ENCODE data around the gene TAC4. TPM values are rescaled to one million over a fixed set of nuclear protein-coding genes. Genes with fewer than 3 reads are reported as not detected.

Gene TAC4
- total and polyA plus RNA-seq, 4 donors = not detected

DNA sequence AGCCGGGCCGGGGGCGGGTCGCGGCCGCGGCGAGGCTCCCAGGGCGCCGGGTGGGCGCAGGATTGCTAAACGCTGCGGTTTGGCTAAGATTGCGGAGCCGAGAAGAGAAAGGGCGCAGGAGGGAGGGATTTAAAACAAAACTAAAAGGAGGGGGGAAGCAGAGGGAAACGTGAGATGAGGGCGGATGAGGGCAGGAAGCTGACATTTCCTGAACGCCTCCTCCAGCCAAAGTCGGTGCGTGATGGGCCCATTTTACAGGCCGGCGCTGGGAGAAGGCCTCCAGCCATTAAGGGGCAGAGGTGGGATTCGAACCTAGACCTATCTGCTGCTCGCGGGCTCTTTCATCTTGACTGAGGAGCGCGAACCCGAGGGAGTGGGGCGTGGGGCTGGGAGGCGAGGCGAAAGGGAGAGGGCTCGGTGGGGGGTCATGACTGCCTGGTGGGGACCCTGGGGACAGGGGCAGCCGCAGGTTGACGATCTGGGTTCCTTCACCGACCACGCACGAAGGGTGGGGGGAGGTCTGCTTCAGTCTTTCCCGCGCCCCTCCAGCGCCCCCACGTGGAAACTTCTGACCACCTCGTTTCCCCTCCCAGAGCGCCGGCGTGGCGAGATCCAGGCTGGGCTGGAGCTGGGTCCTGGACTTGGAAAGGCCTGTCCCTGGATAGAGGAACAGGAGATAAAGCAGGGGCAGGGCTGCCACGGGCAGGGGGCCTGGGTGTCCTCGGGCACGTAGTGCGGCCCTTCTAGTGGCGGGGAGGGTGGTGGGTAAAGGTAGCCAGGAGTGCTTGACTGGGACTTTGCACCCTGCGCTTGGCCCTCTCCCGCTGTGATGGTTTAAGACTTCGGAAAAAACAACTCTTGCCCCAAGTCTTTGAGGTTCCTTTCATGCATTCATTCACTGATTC, 3.8 kb upstream of the TAC4 start:
- intact Hi-C loops (cut with DNase I) = loop anchor here (2.0 to 5.0 kb wide), 3 partner anchors 143 to 284 kb away; no protein-coding TSS in a partner anchor
- Histone ChIP-seq H3K4me1 (ENCODE audit: control insufficient read depth in 1 of 2, insufficient read depth in 2 of 2, low read length in 2 of 2) (no peaks in the 10 kb centered on the region), H3K9me3 (ENCODE audit: control insufficient read depth, low read length) (no peaks in the 10 kb centered on the region), H3K4me3 (ENCODE audit: low read length in 2 of 2) (peak overlapping the region; percentile 64 to 84), H3K27me3 (ENCODE audit: control insufficient read depth in 1 of 2, insufficient read depth in 2 of 2, low read length in 1 of 2) (no peaks in the 10 kb centered on the region), H3K27ac (ENCODE audit: low read depth in 1 of 2, low read length in 2 of 2) (no peak overlapping the region), H3K36me3 (ENCODE audit: control insufficient read depth in 1 of 2, insufficient read depth in 2 of 2, low read length in 1 of 2) (no peaks in the 10 kb centered on the region)
- DNase-seq = peak; percentile 89 to 95
- ATAC-seq (ENCODE audit: low FRiP score) = peak; percentile 85
- 5 to 6% methylated on average over 50 to 55 of the region's 55 CpGs for WGBS, 2 donors

DNA sequence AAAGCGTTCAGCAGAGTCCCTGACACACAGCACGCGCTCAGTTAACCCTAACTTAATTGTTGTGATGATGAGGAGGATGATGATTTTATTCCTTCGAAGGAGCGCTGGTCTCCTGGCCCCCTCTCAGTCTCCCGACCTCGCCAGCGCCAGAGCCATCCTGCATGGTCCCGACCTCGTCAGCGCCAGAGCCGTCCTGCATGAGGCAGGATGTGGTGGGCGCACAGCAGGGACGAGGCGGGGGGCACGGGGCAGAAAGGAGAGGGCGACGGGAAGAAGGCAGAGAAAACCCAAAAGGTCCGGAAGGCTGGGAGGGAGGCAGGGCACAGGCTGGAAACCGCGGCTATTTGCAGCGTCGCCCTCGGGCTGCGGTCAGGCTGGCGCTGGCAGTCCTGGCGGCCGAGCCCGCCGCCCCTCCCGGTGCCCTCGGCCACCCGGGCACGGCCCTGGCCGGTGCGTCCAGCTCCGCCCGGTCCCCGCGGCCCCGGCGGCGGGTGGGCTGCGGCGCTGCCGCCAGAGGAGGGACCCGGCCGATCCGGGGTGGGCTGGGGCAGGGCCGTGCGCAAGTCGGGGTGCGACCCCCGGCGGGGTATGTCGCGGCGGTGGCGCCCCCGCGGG, 3.0 kb upstream of the TAC4 start:
- Histone ChIP-seq H3K27ac (ENCODE audit: low read depth in 1 of 2, low read length in 2 of 2) (no peak overlapping the region), H3K4me1 (ENCODE audit: control insufficient read depth in 1 of 2, insufficient read depth in 2 of 2, low read length in 2 of 2) (no peaks in the 10 kb centered on the region), H3K27me3 (ENCODE audit: control insufficient read depth in 1 of 2, insufficient read depth in 2 of 2, low read length in 1 of 2) (no peaks in the 10 kb centered on the region), H3K36me3 (ENCODE audit: control insufficient read depth in 1 of 2, insufficient read depth in 2 of 2, low read length in 1 of 2) (no peaks in the 10 kb centered on the region), H3K4me3 (ENCODE audit: low read length in 2 of 2) (peak overlapping the region; percentile 64 to 84), H3K9me3 (ENCODE audit: control insufficient read depth, low read length) (no peaks in the 10 kb centered on the region)
- 3% methylated on average over 51 to 61 of the region's 61 CpGs for WGBS, 2 donors
- DNase-seq (peak in 1 of 2 donors; percentile 62), ATAC-seq (ENCODE audit: low FRiP score) (peak; percentile 72)
- intact Hi-C loops (cut with DNase I) = loop anchor here (2.0 to 5.0 kb wide), 3 partner anchors 142 to 284 kb away; no protein-coding TSS in a partner anchor

DNA sequence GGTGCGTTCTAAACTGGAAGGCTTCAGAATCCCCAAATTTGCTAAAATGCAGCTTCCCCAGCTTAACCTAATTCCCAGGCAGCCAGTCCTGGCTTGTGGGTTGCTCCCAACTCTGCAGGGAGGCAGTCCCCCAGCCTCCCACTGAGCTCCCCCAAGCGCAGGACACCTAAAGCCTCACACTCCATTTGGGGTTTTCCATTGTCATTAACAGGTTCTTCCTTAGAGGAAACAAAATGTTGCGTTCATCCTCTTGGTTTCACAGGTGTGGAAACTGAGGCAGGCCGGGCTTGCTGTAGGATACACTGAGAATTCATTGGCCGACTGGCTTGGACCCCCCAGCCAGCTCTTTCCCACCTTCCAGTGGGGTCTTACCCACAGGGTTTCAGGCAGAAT, 2.3 kb upstream of the TAC4 start:
- Histone ChIP-seq H3K4me1 (ENCODE audit: control insufficient read depth in 1 of 2, insufficient read depth in 2 of 2, low read length in 2 of 2) (no peaks in the 10 kb centered on the region), H3K27ac (ENCODE audit: low read depth in 1 of 2, low read length in 2 of 2) (no peak overlapping the region), H3K9me3 (ENCODE audit: control insufficient read depth, low read length) (no peaks in the 10 kb centered on the region), H3K36me3 (ENCODE audit: control insufficient read depth in 1 of 2, insufficient read depth in 2 of 2, low read length in 1 of 2) (no peaks in the 10 kb centered on the region), H3K4me3 (ENCODE audit: low read length in 2 of 2) (no peak overlapping the region), H3K27me3 (ENCODE audit: control insufficient read depth in 1 of 2, insufficient read depth in 2 of 2, low read length in 1 of 2) (no peaks in the 10 kb centered on the region)
- peak in 1 of 2 donors; percentile 30 for DNase-seq
- ATAC-seq (ENCODE audit: low FRiP score) = no peak
- intact Hi-C loops (cut with DNase I) = loop anchor here (2.0 to 5.0 kb wide), 3 partner anchors 141 to 283 kb away; no protein-coding TSS in a partner anchor
- 91% methylated on average over 5 of the region's 5 CpGs for WGBS, 2 donors

DNA sequence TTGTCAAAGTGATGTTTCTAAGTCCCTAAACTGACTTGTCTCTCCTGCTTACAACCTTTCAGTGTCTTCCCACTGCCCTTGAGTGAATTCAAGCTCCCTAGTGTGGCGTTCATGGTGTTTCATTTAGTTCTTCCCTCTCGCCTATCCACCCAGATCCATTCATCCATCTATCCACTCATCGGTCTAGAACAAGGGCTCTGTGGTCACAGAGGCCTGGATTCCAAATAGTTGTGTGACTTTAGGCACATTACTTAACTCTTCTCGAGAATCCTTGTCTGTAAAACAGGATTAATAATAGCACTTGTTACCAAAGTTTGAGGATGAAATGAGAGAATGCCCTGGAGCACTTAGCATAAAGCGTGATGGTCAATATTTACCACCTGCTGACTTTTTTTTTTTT, 870 bp upstream of the TAC4 start:
- intact Hi-C loops (cut with DNase I) = loop anchor here (5.0 kb wide), 2 partner anchors 61 to 141 kb away; partner anchors contain the start of genes KAT7 (in 1 of the 2) and SLC35B1 (in 1 of the 2)
- no peak overlapping the region for H3K4me3 ChIP-seq (ENCODE audit: low read length in 2 of 2)
- WGBS, 2 donors = 91 to 93% methylated on average over 5 of the region's 5 CpGs
- H3K9me3 ChIP-seq (ENCODE audit: control insufficient read depth, low read length) = no peaks in the 10 kb centered on the region
- ATAC-seq (ENCODE audit: low FRiP score) (no peak), DNase-seq (no peak)
- no peaks in the 10 kb centered on the region for H3K27me3 ChIP-seq (ENCODE audit: control insufficient read depth in 1 of 2, insufficient read depth in 2 of 2, low read length in 1 of 2)
- peaks cover 0 to 2% of the 10 kb centered on the region in 2 donors for H3K4me1 ChIP-seq (ENCODE audit: control insufficient read depth in 1 of 2, insufficient read depth in 2 of 2, low read length in 2 of 2)
- H3K36me3 ChIP-seq (ENCODE audit: control insufficient read depth in 1 of 2, insufficient read depth in 2 of 2, low read length in 1 of 2) = no peaks in the 10 kb centered on the region
- no peak overlapping the region for H3K27ac ChIP-seq (ENCODE audit: low read depth in 1 of 2, low read length in 2 of 2)

DNA sequence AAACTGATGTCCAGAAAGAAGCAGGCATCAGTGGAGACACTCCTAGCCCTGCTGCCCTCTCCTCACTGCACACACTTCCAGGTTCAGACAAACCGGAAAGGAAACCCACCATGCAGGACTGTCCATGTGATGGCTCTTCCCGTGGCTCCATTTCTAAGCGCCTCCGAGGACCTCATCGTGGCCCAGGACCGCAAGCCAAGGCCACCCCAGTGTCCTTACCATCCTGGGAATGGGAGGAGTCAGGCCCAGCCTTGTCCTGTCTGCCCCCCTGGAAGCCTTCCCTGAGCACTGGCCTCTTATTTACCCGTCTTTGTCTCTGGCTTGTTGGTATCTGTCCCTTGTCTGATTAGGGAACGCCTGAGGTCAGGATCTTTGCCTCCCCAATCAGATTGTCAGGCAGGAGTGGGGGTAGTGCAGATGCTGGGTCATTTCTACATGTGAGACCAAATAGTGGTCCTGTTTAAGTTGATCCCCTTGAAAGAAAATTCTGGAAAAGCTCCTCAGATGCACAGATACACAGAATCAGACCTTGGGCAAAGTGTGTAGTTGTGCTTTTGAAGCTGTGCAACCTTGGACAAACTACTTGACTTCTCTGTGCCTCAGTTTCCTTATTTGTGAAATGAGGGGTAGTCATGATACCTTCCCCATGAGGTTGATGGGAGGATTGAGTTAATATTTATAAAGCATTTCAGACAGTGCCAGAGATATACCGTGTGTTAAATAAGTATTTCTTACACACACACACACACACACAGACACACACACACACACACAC, 744 bp downstream of the TAC4 start:
- no peaks in the 10 kb centered on the region for H3K27me3 ChIP-seq (ENCODE audit: control insufficient read depth in 1 of 2, insufficient read depth in 2 of 2, low read length in 1 of 2)
- peaks cover 0 to 2% of the 10 kb centered on the region in 2 donors for H3K4me1 ChIP-seq (ENCODE audit: control insufficient read depth in 1 of 2, insufficient read depth in 2 of 2, low read length in 2 of 2)
- no peak overlapping the region for H3K27ac ChIP-seq (ENCODE audit: low read depth in 1 of 2, low read length in 2 of 2)
- intact Hi-C loops (cut with DNase I) = loop anchor here (5.0 kb wide), 2 partner anchors 60 to 140 kb away; partner anchors contain the start of genes KAT7 (in 1 of the 2) and SLC35B1 (in 1 of the 2)
- ATAC-seq (ENCODE audit: low FRiP score) = no peak
- WGBS, 2 donors = 87 to 90% methylated on average over 9 of the region's 9 CpGs
- no peak overlapping the region for H3K4me3 ChIP-seq (ENCODE audit: low read length in 2 of 2)
- no peaks in the 10 kb centered on the region for H3K36me3 ChIP-seq (ENCODE audit: control insufficient read depth in 1 of 2, insufficient read depth in 2 of 2, low read length in 1 of 2)
- peak in 1 of 2 donors; percentile 45 for DNase-seq
- H3K9me3 ChIP-seq (ENCODE audit: control insufficient read depth, low read length) = no peaks in the 10 kb centered on the region

DNA sequence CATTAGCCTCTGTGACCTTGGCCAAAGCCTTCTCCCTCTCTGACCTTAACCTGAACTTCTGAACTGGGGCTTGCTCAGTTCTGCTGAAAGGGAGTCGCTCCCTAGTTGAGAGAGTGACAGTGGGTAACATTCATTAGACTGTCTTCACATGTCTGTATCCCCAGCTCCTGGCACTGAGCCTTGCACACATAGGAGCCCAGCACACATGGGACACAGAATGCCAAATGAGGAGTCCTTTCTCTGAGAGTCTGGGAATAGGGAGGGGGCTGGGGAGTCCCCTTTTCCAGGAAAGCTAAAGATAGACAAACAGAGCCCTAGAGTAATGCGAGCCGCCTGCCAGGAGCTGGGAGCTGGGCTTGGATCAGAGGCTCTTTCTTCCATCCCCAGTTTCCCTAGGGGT, 2.5 kb downstream of the TAC4 start:
- H3K4me1 ChIP-seq (ENCODE audit: control insufficient read depth in 1 of 2, insufficient read depth in 2 of 2, low read length in 2 of 2) = peaks cover 0 to 2% of the 10 kb centered on the region in 2 donors
- H3K27ac ChIP-seq (ENCODE audit: low read depth in 1 of 2, low read length in 2 of 2) = peak overlapping the region in 1 of 2 donors; percentile 18
- H3K27me3 ChIP-seq (ENCODE audit: control insufficient read depth in 1 of 2, insufficient read depth in 2 of 2, low read length in 1 of 2) = no peaks in the 10 kb centered on the region
- DNase-seq = peak in 1 of 2 donors; percentile 73
- H3K36me3 ChIP-seq (ENCODE audit: control insufficient read depth in 1 of 2, insufficient read depth in 2 of 2, low read length in 1 of 2) = no peaks in the 10 kb centered on the region
- intact Hi-C loops (cut with DNase I) = loop anchor here (5.0 kb wide), 2 partner anchors 58 to 138 kb away; partner anchors contain the start of genes KAT7 (in 1 of the 2) and SLC35B1 (in 1 of the 2)
- 9% methylated on average over 3 of the region's 3 CpGs for WGBS, 2 donors
- peak; percentile 75 for ATAC-seq (ENCODE audit: low FRiP score)
- no peaks in the 10 kb centered on the region for H3K9me3 ChIP-seq (ENCODE audit: control insufficient read depth, low read length)
- H3K4me3 ChIP-seq (ENCODE audit: low read length in 2 of 2) = no peak overlapping the region

DNA sequence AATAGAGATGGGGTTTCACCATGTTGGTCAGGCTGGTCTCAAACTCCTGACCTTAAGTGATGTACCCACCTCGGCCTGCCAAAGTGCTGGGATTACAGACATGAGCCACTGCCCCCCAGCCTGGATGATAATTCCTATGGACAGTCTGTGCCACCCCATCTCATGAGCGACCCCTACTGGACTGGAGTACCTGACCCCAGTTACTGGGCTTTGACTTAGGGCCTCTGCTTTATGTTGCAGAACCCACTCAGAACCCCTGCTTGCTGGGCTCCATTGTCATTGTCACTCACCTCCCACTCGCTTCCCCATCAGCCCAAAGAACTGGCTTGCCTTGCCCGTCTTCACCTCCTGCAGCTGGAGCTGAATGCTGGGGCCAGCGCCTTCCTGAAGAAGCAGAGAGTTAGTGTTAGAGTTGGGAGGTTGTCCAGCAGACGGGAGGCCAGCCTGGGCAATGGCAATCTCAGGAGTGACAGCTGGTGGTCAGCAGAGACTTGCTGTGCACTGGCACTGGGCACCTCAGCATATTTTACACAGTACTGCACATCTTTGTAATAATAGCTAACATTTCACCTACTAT, 4.0 kb downstream of the TAC4 start:
- Histone ChIP-seq H3K4me1 (ENCODE audit: control insufficient read depth in 1 of 2, insufficient read depth in 2 of 2, low read length in 2 of 2) (peaks cover 0 to 2% of the 10 kb centered on the region in 2 donors), H3K27me3 (ENCODE audit: control insufficient read depth in 1 of 2, insufficient read depth in 2 of 2, low read length in 1 of 2) (no peaks in the 10 kb centered on the region), H3K27ac (ENCODE audit: low read depth in 1 of 2, low read length in 2 of 2) (no peak overlapping the region), H3K4me3 (ENCODE audit: low read length in 2 of 2) (no peak overlapping the region), H3K36me3 (ENCODE audit: control insufficient read depth in 1 of 2, insufficient read depth in 2 of 2, low read length in 1 of 2) (no peaks in the 10 kb centered on the region), H3K9me3 (ENCODE audit: control insufficient read depth, low read length) (no peaks in the 10 kb centered on the region)
- intact Hi-C loops (cut with DNase I) = no loop called here
- ATAC-seq (ENCODE audit: low FRiP score) (no peak), DNase-seq (peak in 1 of 2 donors; percentile 39)
- WGBS, 2 donors = 85 to 90% methylated on average over 6 of the region's 6 CpGs

DNA sequence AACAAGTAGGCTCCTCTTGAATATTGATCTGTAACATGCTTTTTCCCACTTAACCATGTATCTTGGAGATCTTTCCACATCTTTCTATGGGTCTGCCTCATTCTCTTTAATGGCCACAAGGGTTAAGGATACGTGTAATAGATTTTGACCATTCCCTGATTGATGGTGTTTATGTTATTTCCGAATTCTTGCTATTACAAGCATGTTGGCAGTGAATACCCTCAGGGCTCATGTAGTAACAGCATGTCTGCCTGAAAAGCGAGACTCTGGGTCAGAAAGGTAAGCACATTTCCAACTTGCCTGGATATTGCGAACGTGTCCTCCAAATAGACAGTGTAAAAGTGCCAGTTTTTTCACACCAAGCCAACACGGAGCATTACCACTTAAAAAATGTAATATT, 5.0 kb downstream of the TAC4 start:
- WGBS, 2 donors = 16 to 25% methylated on average over 6 of the region's 6 CpGs
- no peak overlapping the region for H3K4me3 ChIP-seq (ENCODE audit: low read length in 2 of 2)
- ATAC-seq (ENCODE audit: low FRiP score) = no peak
- peak in 1 of 2 donors; percentile 2 for DNase-seq
- intact Hi-C loops (cut with DNase I) = no loop called here
- no peak overlapping the region for H3K27ac ChIP-seq (ENCODE audit: low read depth in 1 of 2, low read length in 2 of 2)
- H3K36me3 ChIP-seq (ENCODE audit: control insufficient read depth in 1 of 2, insufficient read depth in 2 of 2, low read length in 1 of 2) = no peaks in the 10 kb centered on the region
- no peaks in the 10 kb centered on the region for H3K27me3 ChIP-seq (ENCODE audit: control insufficient read depth in 1 of 2, insufficient read depth in 2 of 2, low read length in 1 of 2)
- H3K9me3 ChIP-seq (ENCODE audit: control insufficient read depth, low read length) = no peaks in the 10 kb centered on the region
- peaks cover 0 to 2% of the 10 kb centered on the region in 2 donors for H3K4me1 ChIP-seq (ENCODE audit: control insufficient read depth in 1 of 2, insufficient read depth in 2 of 2, low read length in 2 of 2)

All from aorta (tissue), 5 donors.